Lower leg skin (tissue), 3 donors: Measurements from ENCODE around the gene HYAL2.

ENCODE experiments used
- POLR2A ChIP-seq, 2 donors: fragments of 450-650 bp; IDR thresholded peaks; one replicate each; pipeline ENCODE4 v1.6.1; 2016 to 2017; ENCODE audit warnings: antibody characterized with exemption in 2 of 2, mild to moderate bottlenecking in 1 of 2, moderate library complexity in 1 of 2
- TF ChIP-seq, protein P1 (sequence below), 3 donors: fragments of 450-650 bp; IDR thresholded peaks; one replicate each; pipeline ENCODE4 v1.5.1; 2016; ENCODE audit warnings: antibody characterized with exemption in 3 of 3, mild to moderate bottlenecking in 3 of 3, moderate library complexity in 2 of 3

DNA sequence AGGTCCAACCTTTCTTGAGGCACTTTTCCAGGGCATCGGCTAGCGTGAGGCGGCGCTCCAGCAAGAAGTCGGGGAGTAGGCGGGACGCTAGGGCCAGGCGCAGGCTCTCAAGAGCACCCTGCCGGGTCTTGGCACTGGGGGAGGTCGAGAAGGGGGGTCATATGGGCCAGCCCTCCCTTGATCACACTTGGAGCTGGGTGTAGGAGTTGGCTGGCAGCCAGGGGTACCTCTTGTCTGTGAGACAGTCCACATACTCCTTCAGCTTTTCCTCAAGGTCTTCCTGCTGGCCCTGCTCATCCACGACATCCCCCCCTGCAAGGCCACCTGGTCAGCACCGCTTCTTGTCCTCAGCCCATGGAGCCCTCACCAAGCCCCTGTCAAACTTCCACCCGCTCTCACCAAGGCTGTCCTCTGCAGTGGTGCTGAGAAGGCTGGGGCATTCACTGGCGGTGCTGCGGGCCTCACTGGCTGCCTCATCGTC, 32.3 kb downstream of the HYAL2 start:
- TF ChIP-seq, protein P1, sequence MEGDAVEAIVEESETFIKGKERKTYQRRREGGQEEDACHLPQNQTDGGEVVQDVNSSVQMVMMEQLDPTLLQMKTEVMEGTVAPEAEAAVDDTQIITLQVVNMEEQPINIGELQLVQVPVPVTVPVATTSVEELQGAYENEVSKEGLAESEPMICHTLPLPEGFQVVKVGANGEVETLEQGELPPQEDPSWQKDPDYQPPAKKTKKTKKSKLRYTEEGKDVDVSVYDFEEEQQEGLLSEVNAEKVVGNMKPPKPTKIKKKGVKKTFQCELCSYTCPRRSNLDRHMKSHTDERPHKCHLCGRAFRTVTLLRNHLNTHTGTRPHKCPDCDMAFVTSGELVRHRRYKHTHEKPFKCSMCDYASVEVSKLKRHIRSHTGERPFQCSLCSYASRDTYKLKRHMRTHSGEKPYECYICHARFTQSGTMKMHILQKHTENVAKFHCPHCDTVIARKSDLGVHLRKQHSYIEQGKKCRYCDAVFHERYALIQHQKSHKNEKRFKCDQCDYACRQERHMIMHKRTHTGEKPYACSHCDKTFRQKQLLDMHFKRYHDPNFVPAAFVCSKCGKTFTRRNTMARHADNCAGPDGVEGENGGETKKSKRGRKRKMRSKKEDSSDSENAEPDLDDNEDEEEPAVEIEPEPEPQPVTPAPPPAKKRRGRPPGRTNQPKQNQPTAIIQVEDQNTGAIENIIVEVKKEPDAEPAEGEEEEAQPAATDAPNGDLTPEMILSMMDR (IDR thresholded peaks at IDR 0.05), result no peak
- no peak for TF ChIP-seq POLR2A (IDR thresholded peaks at IDR 0.05)
